Sigmoid colon (tissue), 7 donors: ENCODE measurements around the gene FCRL1. TPM values are rescaled to one million over a fixed set of nuclear protein-coding genes. Genes with fewer than 3 reads are reported as not detected.

Source experiments
- DNase-seq: peaks from one replicate; pipeline ENCODE4 v3.0.0-alpha.2; 2019
- H3K27ac ChIP-seq, 4 donors: fragments of 200-600 bp; sonication (generic); one replicate each; pipeline ENCODE4 v1.5.1; 2016 to 2019; ENCODE audit warnings: mild to moderate bottlenecking in 1 of 4
- H3K27me3 ChIP-seq, 3 donors: fragments of 200-600 bp; sonication (generic); one replicate each; pipeline ENCODE4 v1.5.1; 2019; ENCODE audit warnings: mild to moderate bottlenecking in 1 of 3
- H3K36me3 ChIP-seq, 4 donors: fragments of 200-600 bp; sonication (generic); one replicate each; pipeline ENCODE4 v1.5.1; 2016 to 2019
- H3K4me1 ChIP-seq, 4 donors: fragments of 200-600 bp; sonication (generic); one replicate each; pipeline ENCODE4 v1.5.1; 2017 to 2019
- H3K4me3 ChIP-seq, 4 donors: fragments of 200-600 bp; sonication (generic); one replicate each; pipeline ENCODE4 v1.5.1; 2017 to 2019; ENCODE audit warnings: mild to moderate bottlenecking in 2 of 4, moderate library complexity in 1 of 4
- H3K9me3 ChIP-seq, 4 donors: fragments of 200-600 bp in 3 of 4; sonication (generic) in 3 of 4; one replicate each; pipeline versions ENCODE4 v1.5.1 to v1.6.1; 2013 to 2019
- CTCF ChIP-seq, 4 experiments: fragments of 450-650 bp in 3 of 4; fragments of 200-600 bp in 1 of 4; IDR thresholded peaks; one replicate each; pipeline ENCODE4 v1.5.1; 2016 to 2019; ENCODE audit warnings: antibody characterized with exemption in 4 of 4, mild to moderate bottlenecking in 3 of 4, moderate library complexity in 2 of 4
- EP300 ChIP-seq, 4 donors: sonication (generic); formaldehyde crosslinking; IDR thresholded peaks; one replicate each; pipeline ENCODE4 v1.6.1; 2017; ENCODE audit warnings: antibody characterized with exemption in 4 of 4
- POLR2A ChIP-seq, 2 donors: fragments of 450-650 bp; IDR thresholded peaks; one replicate each; pipeline ENCODE4 v1.6.1; 2016; ENCODE audit warnings: antibody characterized with exemption in 2 of 2, mild to moderate bottlenecking in 2 of 2, moderate library complexity in 2 of 2
- POLR2AphosphoS5 ChIP-seq, 4 donors: sonication (generic); formaldehyde crosslinking; IDR thresholded peaks; one replicate each; pipeline ENCODE4 v1.6.1; 2017; ENCODE audit warnings: antibody characterized with exemption in 4 of 4
- WGBS, 2 donors: extraction: QIAGEN DNeasy Blood & Tissue Kit; methylation state at CpG; one replicate each; pipeline ENCODE4 v1.1.7; 2013; 5-methylcytosine and 5-hydroxymethylcytosine counted together
- intact Hi-C: fragments of 100-400 bp; cut with DNase I; formaldehyde crosslinking; loops from one replicate; pipeline ENCODE4 v1.15.1; 2023
- polyA plus RNA-seq, 3 donors: library from polyadenylated mRNA; stranded (reverse); fragments of 200-250 nt; gene quantifications; one replicate each; pipeline ENCODE4 v1.2.3, GENCODE V29; 2013
- total RNA-seq, 4 donors: library from RNA; depleted of rRNA; stranded (reverse); fragments of >200 nt; gene quantifications; one replicate each; pipeline ENCODE4 v1.1.0, GENCODE V29; 2016
- donor health status: healthy with polysubstance abuse.
- donor health status: Bipolar disorder and iron deficiency.
- donor health status: healthy.

Gene FCRL1
- total and polyA plus RNA-seq, 7 donors: 0.60 to 35.4 TPM; not detected in 5

DNA sequence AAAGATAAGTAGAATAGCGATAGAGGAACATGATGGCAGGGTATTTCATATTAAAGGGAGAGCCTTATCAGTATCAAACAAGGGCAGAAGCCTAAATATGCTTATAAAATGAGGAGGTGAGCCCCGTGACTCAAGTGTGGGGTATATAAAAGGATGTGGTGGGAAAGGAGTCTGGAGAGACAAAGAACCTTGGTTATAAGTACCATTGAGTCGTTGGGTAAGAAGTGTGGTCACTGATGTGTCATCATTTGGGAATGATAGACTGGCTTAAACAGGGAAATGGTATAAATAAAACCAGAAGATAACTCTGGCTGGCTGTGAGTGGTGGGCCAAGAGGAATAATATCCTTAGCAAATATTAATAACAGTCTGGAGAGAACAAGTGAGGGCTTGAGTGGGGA is 32.6 kb upstream of the FCRL1 start:
- TF ChIP-seq CTCF (IDR thresholded peaks at IDR 0.05): no peak
- no peak for TF ChIP-seq POLR2A (IDR thresholded peaks at IDR 0.05)
- TF ChIP-seq POLR2AphosphoS5 (IDR thresholded peaks at IDR 0.05): no peak
- TF ChIP-seq EP300 (IDR thresholded peaks at IDR 0.05): no peak
- no peaks in the 10 kb centered on the region for H3K27me3 ChIP-seq
- no peaks in the 10 kb centered on the region for H3K36me3 ChIP-seq
- H3K4me3 ChIP-seq: no peak overlapping the region
- intact Hi-C loops: no loop called here
- no peaks in the 10 kb centered on the region for H3K4me1 ChIP-seq
- no peak overlapping the region for H3K27ac ChIP-seq
- DNase-seq: no peak
- peaks cover 0 to 5% (median 0%) of the 10 kb centered on the region in 4 donors for H3K9me3 ChIP-seq
- 55 to 84% methylated on average over 3 of the region's 3 CpGs for WGBS, 2 donors

- Histone ChIP-seq H3K27ac (no peak overlapping the region), H3K9me3 (no peaks in the 10 kb centered on the region), H3K36me3 (no peaks in the 10 kb centered on the region), H3K4me1 (no peaks in the 10 kb centered on the region), H3K27me3 (no peaks in the 10 kb centered on the region), H3K4me3 (no peak overlapping the region)
- intact Hi-C loops: no loop called here
- TF ChIP-seq POLR2AphosphoS5 (IDR thresholded peaks at IDR 0.05) (no peak), POLR2A (IDR thresholded peaks at IDR 0.05) (no peak), EP300 (IDR thresholded peaks at IDR 0.05) (no peak), CTCF (IDR thresholded peaks at IDR 0.05) (no peak)
- no peak for DNase-seq
- 79 to 89% methylated on average over 2 of the region's 2 CpGs for WGBS, 2 donors
Observed at GRCh38 chr1:157849229-157849875, 29.4 kb upstream of the FCRL1 start.

GRCh38 chr1:157844089-157844830 is 24.3 kb upstream of the FCRL1 start:
- Histone ChIP-seq H3K4me3 (no peak overlapping the region), H3K36me3 (no peaks in the 10 kb centered on the region), H3K27me3 (no peaks in the 10 kb centered on the region), H3K27ac (no peak overlapping the region), H3K9me3 (no peaks in the 10 kb centered on the region), H3K4me1 (no peaks in the 10 kb centered on the region)
- no peak for DNase-seq
- TF ChIP-seq POLR2AphosphoS5 (IDR thresholded peaks at IDR 0.05) (no peak), CTCF (IDR thresholded peaks at IDR 0.05) (no peak), POLR2A (IDR thresholded peaks at IDR 0.05) (no peak), EP300 (IDR thresholded peaks at IDR 0.05) (no peak)
- WGBS, 2 donors: 72 to 79% methylated on average over 4 of the region's 4 CpGs
- intact Hi-C loops: no loop called here

DNA sequence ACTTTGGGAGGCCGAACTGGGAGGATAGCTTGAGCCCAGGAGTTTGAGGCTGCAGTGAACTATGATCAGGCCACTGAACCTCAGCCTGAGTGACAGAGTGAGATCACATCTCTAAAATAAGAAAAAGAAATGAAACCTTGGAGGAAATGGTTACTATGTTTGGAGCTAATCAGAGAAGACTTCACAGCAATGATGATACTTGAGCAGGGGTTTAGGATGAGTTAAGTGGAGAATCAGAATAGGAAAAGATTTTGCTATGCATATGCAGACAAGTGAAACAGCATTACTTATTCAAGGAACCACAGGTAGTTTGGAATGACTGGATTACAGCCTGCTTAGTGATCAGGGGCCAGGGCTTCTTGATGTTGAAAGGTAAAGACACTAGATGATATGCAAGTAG is 23.0 kb upstream of the FCRL1 start:
- TF ChIP-seq EP300 (IDR thresholded peaks at IDR 0.05) (no peak), POLR2AphosphoS5 (IDR thresholded peaks at IDR 0.05) (no peak), POLR2A (IDR thresholded peaks at IDR 0.05) (no peak)
- H3K27me3 ChIP-seq: no peaks in the 10 kb centered on the region
- H3K9me3 ChIP-seq: no peaks in the 10 kb centered on the region
- H3K36me3 ChIP-seq: no peaks in the 10 kb centered on the region
- intact Hi-C loops: no loop called here
- H3K27ac ChIP-seq: no peak overlapping the region
- no peaks in the 10 kb centered on the region for H3K4me1 ChIP-seq
- DNase-seq: no peak
- WGBS, 2 donors: 82 to 88% methylated on average over 1 of the region's 1 CpG
- no peak overlapping the region for H3K4me3 ChIP-seq

DNA sequence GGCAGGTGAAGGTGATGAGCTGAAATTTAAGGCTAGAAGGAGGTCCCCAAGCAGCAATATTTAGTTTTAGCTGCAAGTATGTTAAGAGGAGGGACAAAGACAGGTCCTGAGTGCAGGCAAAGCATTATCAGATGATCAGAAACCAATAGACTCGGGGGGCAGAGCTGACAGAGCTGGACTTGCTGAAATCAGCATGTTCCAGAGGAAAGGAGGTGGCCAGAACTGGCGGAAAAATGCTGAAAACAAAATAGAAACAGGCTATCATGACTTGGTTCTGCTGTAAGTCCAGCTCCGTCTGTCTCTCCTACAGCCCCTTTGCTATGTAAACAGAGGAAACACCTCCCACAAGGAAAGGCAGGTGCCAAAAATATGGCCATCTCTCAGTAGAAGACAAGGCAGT is 21.8 kb upstream of the FCRL1 start, which contains the start of gene CD5L:
Gene CD5L (minus strand): TSS at position 101 of the 400 bp plus-strand sequence. CDS start 107 bp downstream, outside the sequence.
- intact Hi-C loops: no loop called here
- H3K27ac ChIP-seq: no peak within 1 kb of the TSS

More for the DNA sequence above, 21.8 kb upstream of the FCRL1 start, which contains the start of gene CD5L:
- Histone ChIP-seq H3K4me1 (no peaks in the 10 kb centered on the region), H3K36me3 (no peaks in the 10 kb centered on the region), H3K4me3 (no peak within 1 kb of the TSS), H3K9me3 (no peaks in the 10 kb centered on the region), H3K27me3 (no peaks in the 10 kb centered on the region)
- WGBS, 2 donors: 54 to 72% methylated on average over 3 of the region's 3 CpGs
- DNase-seq: no peak
- TF ChIP-seq CTCF (IDR thresholded peaks at IDR 0.05) (no peak), POLR2A (IDR thresholded peaks at IDR 0.05) (no peak), EP300 (IDR thresholded peaks at IDR 0.05) (no peak), POLR2AphosphoS5 (IDR thresholded peaks at IDR 0.05) (no peak)
